ENCODE results near the gene SLC41A2.
A peak's percentile ranks its signal among the peaks of the same experiment; 100 is the strongest.
"Not testable (repeated sequence)": the region's sequence is repeated elsewhere in the genome, so short reads cannot be mapped to it uniquely, and the experiment has no call there.

The SLC41A2 gene

GRCh38 chr12:104958001-104958804 lies at the start of gene SLC41A2:
Gene SLC41A2, minus strand, starts transcription at chr12:104958290. Its CDS starts 29,763 bp downstream, at chr12:104928527.
- H3K4me3 Mint-ChIP-seq, result peak within 1 kb of the TSS; percentile 87 to 93

GRCh38 chr12:105001476-105001875 lies 43.4 kb upstream of the SLC41A2 start:
- peaks cover 17 to 18% of the 10 kb centered on the region in 2 donors for H3K9me3 Mint-ChIP-seq
- H3K4me1 Mint-ChIP-seq, result peaks cover 25% of the 10 kb centered on the region
- no peak overlapping the region for H3K4me3 Mint-ChIP-seq
- DNase-seq (no peak), ATAC-seq (no peak)
- no peaks in the 10 kb centered on the region for H3K27me3 Mint-ChIP-seq
- H3K27ac Mint-ChIP-seq, result no peak overlapping the region

More at GRCh38 chr12:104958001-104958804, at the start of gene SLC41A2:
- Mint-ChIP-seq H3K9me3 (no peaks in the 10 kb centered on the region), H3K27me3 (peaks cover 30% of the 10 kb centered on the region), H3K27ac (peak within 1 kb of the TSS; percentile 78 to 96), H3K4me1 (peaks cover 24% of the 10 kb centered on the region)
- peak; percentile 84 to 86 for DNase-seq
- peak; percentile 92 for ATAC-seq

GRCh38 chr12:104999347-104999685 lies 41.2 kb upstream of the SLC41A2 start:
- ATAC-seq, result no peak

GRCh38 chr12:104998423-104999346 lies 40.6 kb upstream of the SLC41A2 start:
- H3K4me1 Mint-ChIP-seq, result peaks cover 25% of the 10 kb centered on the region
- no peak for DNase-seq
- ATAC-seq, result no peak
- H3K27ac Mint-ChIP-seq, result no peak overlapping the region
- peaks cover 17 to 18% of the 10 kb centered on the region in 2 donors for H3K9me3 Mint-ChIP-seq
- no peak overlapping the region for H3K4me3 Mint-ChIP-seq
- no peaks in the 10 kb centered on the region for H3K27me3 Mint-ChIP-seq

More at GRCh38 chr12:104999347-104999685, 41.2 kb upstream of the SLC41A2 start:
- Mint-ChIP-seq H3K4me1 (peaks cover 25% of the 10 kb centered on the region), H3K4me3 (no peak overlapping the region), H3K27ac (no peak overlapping the region), H3K27me3 (no peaks in the 10 kb centered on the region), H3K9me3 (peaks cover 17 to 18% of the 10 kb centered on the region in 2 donors)
- DNase-seq, result no peak

GRCh38 chr12:104997541-104997940 lies 39.5 kb upstream of the SLC41A2 start:
- Mint-ChIP-seq H3K4me3 (no peak overlapping the region), H3K27me3 (no peaks in the 10 kb centered on the region), H3K9me3 (peaks cover 17 to 18% of the 10 kb centered on the region in 2 donors), H3K4me1 (peaks cover 25% of the 10 kb centered on the region), H3K27ac (peak overlapping the region in 1 of 2 donors; percentile 37)
- no peak for DNase-seq
- no peak for ATAC-seq

- H3K27ac Mint-ChIP-seq, result no peak overlapping the region
- no peaks in the 10 kb centered on the region for H3K27me3 Mint-ChIP-seq
- H3K4me3 Mint-ChIP-seq, result no peak overlapping the region
- H3K4me1 Mint-ChIP-seq, result peaks cover 40% of the 10 kb centered on the region
- DNase-seq (no peak), ATAC-seq (no peak)
- H3K9me3 Mint-ChIP-seq, result peaks cover 5 to 7% of the 10 kb centered on the region in 2 donors
Observed at GRCh38 chr12:104994336-104994735, 36.2 kb upstream of the SLC41A2 start.

- peaks cover 41% of the 10 kb centered on the region for H3K4me1 Mint-ChIP-seq
- no peaks in the 10 kb centered on the region for H3K27me3 Mint-ChIP-seq
- H3K9me3 Mint-ChIP-seq, result peaks cover 0 to 5% of the 10 kb centered on the region in 2 donors
- DNase-seq (no peak), ATAC-seq (no peak)
- H3K27ac Mint-ChIP-seq, result peak overlapping the region in 1 of 2 donors; percentile 35
- H3K4me3 Mint-ChIP-seq, result no peak overlapping the region
Observed at GRCh38 chr12:104991565-104992128, 33.6 kb upstream of the SLC41A2 start.

GRCh38 chr12:104990950-104991349 lies 32.9 kb upstream of the SLC41A2 start:
- ATAC-seq (no peak), DNase-seq (no peak)
- Mint-ChIP-seq H3K4me1 (peaks cover 41% of the 10 kb centered on the region), H3K4me3 (no peak overlapping the region), H3K27ac (no peak overlapping the region), H3K27me3 (no peaks in the 10 kb centered on the region), H3K9me3 (peaks cover 0 to 5% of the 10 kb centered on the region in 2 donors)

GRCh38 chr12:104986022-104986941 lies 28.2 kb upstream of the SLC41A2 start, which contains the start of gene NOPCHAP1:
Gene NOPCHAP1, plus strand, starts transcription at chr12:104986316. Its CDS starts 37 bp downstream, at chr12:104986353.
- Mint-ChIP-seq H3K27ac (peak within 1 kb of the TSS; percentile 86 to 90), H3K4me1 (peaks cover 50% of the 10 kb centered on the region), H3K27me3 (peaks cover 15% of the 10 kb centered on the region), H3K4me3 (peak within 1 kb of the TSS; percentile 89 to 90), H3K9me3 (peaks cover 0 to 5% of the 10 kb centered on the region in 2 donors)
- peak; percentile 72 to 79 for DNase-seq
- peak; percentile 95 for ATAC-seq

- Mint-ChIP-seq H3K9me3 (peaks cover 0 to 5% of the 10 kb centered on the region in 2 donors), H3K27ac (no peak overlapping the region), H3K27me3 (peaks cover 15% of the 10 kb centered on the region), H3K4me1 (peaks cover 44% of the 10 kb centered on the region), H3K4me3 (peak overlapping the region; percentile 83 to 90)
- DNase-seq (no peak), ATAC-seq (no peak)
Observed at GRCh38 chr12:104985206-104985605, 27.1 kb upstream of the SLC41A2 start.

GRCh38 chr12:104977688-104978087 lies 19.6 kb upstream of the SLC41A2 start:
- H3K9me3 Mint-ChIP-seq, H3K27me3 Mint-ChIP-seq, ATAC-seq, H3K27ac Mint-ChIP-seq, H3K4me3 Mint-ChIP-seq, DNase-seq, H3K4me1 Mint-ChIP-seq: not testable (repeated sequence)

- DNase-seq (no peak), ATAC-seq (no peak)
- Mint-ChIP-seq H3K4me3 (no peak overlapping the region), H3K27me3 (no peaks in the 10 kb centered on the region), H3K27ac (no peak overlapping the region), H3K9me3 (no peaks in the 10 kb centered on the region), H3K4me1 (no peaks in the 10 kb centered on the region)
Observed at GRCh38 chr12:104976703-104977102, 18.6 kb upstream of the SLC41A2 start.

- DNase-seq, result no peak
- H3K4me3 Mint-ChIP-seq, result no peak overlapping the region
- peaks cover 5% of the 10 kb centered on the region for H3K4me1 Mint-ChIP-seq
- ATAC-seq, result no peak
- H3K27me3 Mint-ChIP-seq, result no peaks in the 10 kb centered on the region
- no peak overlapping the region for H3K27ac Mint-ChIP-seq
- H3K9me3 Mint-ChIP-seq, result no peaks in the 10 kb centered on the region
Observed at GRCh38 chr12:104975587-104976343, 17.7 kb upstream of the SLC41A2 start.
